NCI-H146 treated with DMSO at 0.1 percent for 48 hours (cell line): ENCODE data around the gene DIO2.

ENCODE experiments used
- DNase-seq: peaks from one replicate; lab custom pipeline; 2025; ENCODE audit not compliant: unreplicated experiment; lab: John Stamatoyannopoulos, UW

Gene DIO2

DNA sequence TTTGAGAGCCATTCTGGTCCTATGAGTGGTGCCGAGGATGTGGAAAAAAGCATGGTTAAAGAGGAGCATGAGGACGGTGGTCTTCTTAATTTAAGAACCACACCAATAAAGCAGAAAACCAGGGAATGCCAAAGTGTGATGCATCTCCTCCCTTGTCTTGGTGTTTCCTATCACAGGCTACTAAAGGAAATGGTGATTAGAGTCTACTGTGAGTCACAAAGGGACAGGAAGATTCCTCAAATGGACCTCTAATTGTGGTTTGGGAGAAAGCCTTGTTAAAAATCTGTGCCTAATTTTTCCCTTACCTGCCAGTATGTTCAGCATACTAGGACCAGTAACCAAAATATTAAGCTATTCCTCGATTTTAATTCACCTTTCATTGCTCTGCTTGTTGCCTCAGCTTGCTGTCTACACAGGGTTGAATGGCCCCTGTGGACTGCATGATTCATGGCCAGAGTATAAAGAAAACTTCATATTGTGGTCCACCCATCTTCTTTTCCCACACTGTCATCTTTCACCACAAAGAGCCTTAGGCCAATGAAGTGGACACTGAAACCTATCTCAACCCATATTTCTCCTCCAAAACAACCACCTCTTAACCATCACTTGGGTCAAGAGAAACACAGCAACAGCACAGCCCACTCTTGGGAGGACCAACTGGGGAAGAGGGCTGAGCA, 38.8 kb downstream of the DIO2 start:
- DNase-seq: no peak

DNA sequence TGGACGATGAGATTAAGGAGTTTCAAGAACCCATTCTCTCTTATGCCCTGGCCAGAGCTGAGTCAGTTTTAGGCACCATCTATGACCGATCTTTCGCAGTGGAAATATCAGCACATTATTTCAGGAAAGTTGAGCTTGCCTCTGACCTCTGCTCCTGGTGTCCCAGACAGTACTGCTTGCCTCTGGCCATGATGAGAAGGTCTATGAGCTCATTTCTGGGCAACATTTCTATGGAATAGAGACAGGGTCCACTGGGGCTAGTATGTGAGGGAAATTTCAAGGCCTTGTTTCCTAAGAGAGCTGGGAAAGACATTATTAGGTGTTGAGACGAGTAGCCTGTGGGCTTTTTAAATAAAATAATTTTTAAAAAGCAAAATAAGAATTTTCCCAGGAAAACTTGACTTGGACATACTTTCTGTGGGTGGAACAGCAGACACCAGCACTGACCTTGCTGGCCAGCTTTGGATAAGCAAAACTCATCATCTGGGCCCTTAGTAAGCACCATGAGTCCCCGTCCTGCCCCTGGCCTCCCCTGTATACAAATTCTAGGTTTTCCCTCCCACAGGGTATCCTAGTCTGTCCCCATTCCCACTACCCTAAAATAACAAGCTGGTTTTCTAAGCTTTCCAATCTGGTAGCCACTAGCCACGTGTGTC, 43.4 kb downstream of the DIO2 start:
- no peak for DNase-seq

DNA sequence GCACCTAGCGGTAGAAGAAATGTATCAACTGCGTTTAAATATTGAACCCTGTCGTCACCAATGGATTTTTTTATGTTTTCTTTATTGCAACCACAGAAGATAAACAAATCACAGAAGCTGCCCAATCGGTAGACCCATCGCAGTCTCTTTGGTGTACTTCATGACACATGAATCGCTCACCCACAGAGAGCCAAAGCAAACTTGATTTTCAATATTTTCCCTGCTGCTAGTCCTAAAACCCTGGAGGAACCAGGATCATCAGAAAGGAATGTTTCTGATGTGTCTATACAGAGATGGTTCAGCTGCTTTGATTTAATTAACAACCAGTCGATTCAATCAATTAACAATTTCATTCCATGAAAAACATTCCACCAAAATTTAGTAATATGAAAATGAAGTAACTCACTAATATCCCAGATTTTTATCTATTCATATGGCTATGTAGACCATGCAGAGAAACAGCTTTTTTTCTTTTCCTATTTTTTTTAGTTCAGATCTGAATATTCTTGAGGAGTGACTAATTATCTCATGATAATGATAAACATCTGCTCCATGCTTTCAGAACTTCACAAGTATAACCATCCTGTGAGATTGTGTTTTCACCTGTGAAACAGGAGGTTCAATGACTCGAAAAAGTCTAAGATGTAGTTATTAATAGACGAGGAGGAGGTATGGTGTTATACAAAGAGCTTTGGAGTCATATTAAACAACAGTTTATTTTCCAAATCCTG, 46.1 kb downstream of the DIO2 start:
- DNase-seq: no peak

DNA sequence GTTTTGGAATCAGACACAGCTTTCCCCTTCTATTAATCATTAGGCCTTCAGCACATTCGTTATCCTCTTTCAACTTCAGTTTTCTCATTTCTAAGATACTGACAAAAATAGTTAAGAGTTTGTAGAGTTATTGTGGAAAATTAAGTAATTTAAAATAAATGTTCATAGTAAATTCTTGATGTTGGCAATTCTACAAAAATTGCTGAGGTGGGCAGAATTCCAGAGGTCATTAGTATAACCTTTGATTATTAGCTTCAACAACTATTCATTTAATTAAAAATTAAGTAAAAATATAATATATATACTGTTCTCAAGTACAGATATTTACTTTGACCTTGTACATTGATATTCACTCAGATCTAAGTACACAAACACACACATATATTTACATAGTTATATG, 58.5 kb downstream of the DIO2 start:
- no peak for DNase-seq

DNA sequence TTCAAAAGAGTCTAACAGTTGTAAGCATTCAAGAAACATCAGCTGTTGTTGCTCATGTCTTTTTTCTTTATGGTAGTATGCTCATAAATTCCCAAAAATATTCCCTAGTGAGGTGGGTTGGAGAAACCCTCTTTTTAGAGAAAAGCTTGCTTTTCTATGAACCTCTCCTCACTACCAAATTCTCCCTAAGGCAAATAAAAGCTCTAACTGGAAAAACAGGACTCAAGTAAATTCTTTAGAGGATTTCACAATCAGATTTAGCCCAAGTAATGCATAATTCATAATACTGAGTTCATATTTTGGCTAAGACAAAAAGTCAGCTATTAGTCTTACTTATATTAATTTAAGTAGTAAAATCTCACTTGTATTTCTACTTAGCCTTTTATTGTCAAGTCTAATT, 59.1 kb downstream of the DIO2 start:
- no peak for DNase-seq

DNA sequence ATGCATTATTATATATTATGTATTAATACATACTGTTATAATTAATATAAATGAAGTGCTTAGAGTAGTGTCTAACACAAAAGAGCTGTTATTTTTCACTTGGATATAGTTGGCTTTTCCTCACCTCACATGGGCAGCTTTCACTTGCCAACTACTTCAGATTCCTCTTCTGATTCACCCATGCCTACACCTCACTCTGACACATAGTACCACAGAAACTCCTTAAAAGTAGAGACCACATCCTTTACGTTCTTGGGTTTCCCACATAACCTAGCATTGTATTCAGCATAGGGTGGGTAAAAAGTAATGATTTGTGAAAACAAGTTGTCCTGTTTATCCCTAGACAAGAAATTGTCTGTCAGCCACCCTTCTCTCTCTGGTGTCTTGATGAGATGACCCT, 61.0 kb downstream of the DIO2 start:
- DNase-seq: no peak
